GM23338 (cell line): Measurements from ENCODE around the gene APOL2. TPM values are rescaled to one million over a fixed set of nuclear protein-coding genes. Genes with fewer than 3 reads are reported as not detected.
"Not testable (repeated sequence)": the region's sequence is repeated elsewhere in the genome, so short reads cannot be mapped to it uniquely, and the experiment has no call there.

Experiments used
- ATAC-seq: fragments of 200-7000 bp; cut with Tn5 transposase; 3 replicates; pipeline ENCODE4 v1.9.1; 2020
- DNase-seq: peaks from one replicate; pipeline ENCODE4 v3.0.0-alpha.2; 2015; ENCODE audit warnings: low spot score
- H2AFZ ChIP-seq: fragments of 200-600 bp; sonication (generic); 2 replicates; pipeline ENCODE4 v1.8.0; 2016; ENCODE audit warnings: antibody characterized with exemption, mild to moderate bottlenecking, moderate library complexity
- H3F3A ChIP-seq: fragments of 200-600 bp; sonication (generic); replicated peaks from 2 replicates; pipeline ENCODE4 v1.8.0; 2017; ENCODE audit warnings: antibody characterized with exemption, mixed run types, low read depth
- H3K27ac ChIP-seq: fragments of 200-600 bp; sonication (generic); 2 replicates; pipeline ENCODE4 v1.6.1; 2016; ENCODE audit warnings: low read depth
- H3K27me3 ChIP-seq: fragments of 200-600 bp; sonication (generic); 2 replicates; pipeline ENCODE4 v1.8.0; 2016; ENCODE audit warnings: mild to moderate bottlenecking, mixed run types, moderate library complexity; ENCODE audit not compliant: insufficient read depth
- H3K36me3 ChIP-seq: fragments of 200-600 bp; sonication (generic); 2 replicates; pipeline ENCODE4 v1.8.0; 2016; ENCODE audit warnings: mild to moderate bottlenecking; ENCODE audit not compliant: insufficient read depth
- H3K4me1 ChIP-seq: fragments of 200-600 bp; sonication (generic); 2 replicates; pipeline ENCODE4 v1.8.0; 2016; ENCODE audit warnings: mild to moderate bottlenecking, moderate library complexity; ENCODE audit not compliant: insufficient read depth
- H3K4me2 ChIP-seq: fragments of 200-600 bp; sonication (generic); 2 replicates; pipeline ENCODE4 v1.7.1; 2017; ENCODE audit warnings: mixed run types
- H3K4me3 ChIP-seq: fragments of 200-600 bp; sonication (generic); 2 replicates; pipeline ENCODE4 v1.6.1; 2016; ENCODE audit warnings: mixed run types
- H3K79me2 ChIP-seq: fragments of 200-600 bp; sonication (generic); replicated peaks from 2 replicates; pipeline ENCODE4 v1.8.0; 2017; ENCODE audit warnings: mild to moderate bottlenecking; ENCODE audit not compliant: insufficient read depth
- H3K9me2 ChIP-seq: fragments of 200-600 bp; sonication (generic); 2 replicates; pipeline ENCODE4 v1.8.0; 2017; ENCODE audit not compliant: insufficient read depth
- H4K20me1 ChIP-seq: fragments of 200-600 bp; sonication (generic); replicated peaks from 2 replicates; pipeline ENCODE4 v1.8.0; 2017; ENCODE audit warnings: mild to moderate bottlenecking; ENCODE audit not compliant: insufficient read depth
- H3K27ac Mint-ChIP-seq: 2 replicates; pipeline ENCODE4 v1.8.0; 2020; ENCODE audit warnings: inconsistent platforms, mild to moderate bottlenecking, moderate library complexity, mixed read lengths
- H3K27me3 Mint-ChIP-seq: 3 replicates; pipeline ENCODE4 v1.8.0; 2022; ENCODE audit warnings: low read depth, mild to moderate bottlenecking, moderate library complexity, mixed read lengths, inconsistent platforms; ENCODE audit not compliant: insufficient read depth, poor library complexity
- H3K36me3 Mint-ChIP-seq: 3 replicates; pipeline ENCODE4 v1.8.0; 2021; ENCODE audit warnings: low read depth, mild to moderate bottlenecking, inconsistent platforms, moderate library complexity, mixed read lengths
- H3K4me1 Mint-ChIP-seq: 3 replicates; pipeline ENCODE4 v1.8.0; 2020; ENCODE audit warnings: mild to moderate bottlenecking, inconsistent platforms, mixed read lengths
- H3K4me3 Mint-ChIP-seq: 3 replicates; pipeline ENCODE4 v1.8.0; 2021; ENCODE audit warnings: moderate library complexity, mild to moderate bottlenecking, inconsistent platforms, mixed read lengths
- H3K9me3 Mint-ChIP-seq: 3 replicates; pipeline ENCODE4 v1.8.0; 2020; ENCODE audit warnings: moderate library complexity, mild to moderate bottlenecking, inconsistent platforms, mixed read lengths
- polyA plus RNA-seq: library from polyadenylated mRNA; unstranded; fragments of >200 nt; fragmentation: Nextera tagmentation; extraction: Ambion mirVana; gene quantifications from 2 replicates; pipeline ENCODE4 v1.2.1, GENCODE V29; 2016
- total RNA-seq: library from RNA; depleted of rRNA; stranded (reverse); fragments of >200 nt; shearing (Covaris generic); gene quantifications from 2 replicates; pipeline ENCODE4 v1.2.3, GENCODE V29; 2014
- TF ChIP-seq, protein P1 (sequence below): fragments of 250-450 bp; sonication (Bioruptor Pico); IDR thresholded peaks from 2 replicates; pipeline ENCODE4 v1.5.0; 2020; ENCODE audit warnings: mild to moderate bottlenecking, moderate library complexity
- TF ChIP-seq, protein P2 (sequence below): IDR thresholded peaks from one replicate; pipeline ENCODE4 v1.6.1; 2018; ENCODE audit warnings: antibody characterized with exemption; ENCODE audit not compliant: unreplicated experiment

The APOL2 gene
- total and polyA plus RNA-seq, 2 experiments from 2014 or later, result 5.5 to 10.4 TPM

DNA sequence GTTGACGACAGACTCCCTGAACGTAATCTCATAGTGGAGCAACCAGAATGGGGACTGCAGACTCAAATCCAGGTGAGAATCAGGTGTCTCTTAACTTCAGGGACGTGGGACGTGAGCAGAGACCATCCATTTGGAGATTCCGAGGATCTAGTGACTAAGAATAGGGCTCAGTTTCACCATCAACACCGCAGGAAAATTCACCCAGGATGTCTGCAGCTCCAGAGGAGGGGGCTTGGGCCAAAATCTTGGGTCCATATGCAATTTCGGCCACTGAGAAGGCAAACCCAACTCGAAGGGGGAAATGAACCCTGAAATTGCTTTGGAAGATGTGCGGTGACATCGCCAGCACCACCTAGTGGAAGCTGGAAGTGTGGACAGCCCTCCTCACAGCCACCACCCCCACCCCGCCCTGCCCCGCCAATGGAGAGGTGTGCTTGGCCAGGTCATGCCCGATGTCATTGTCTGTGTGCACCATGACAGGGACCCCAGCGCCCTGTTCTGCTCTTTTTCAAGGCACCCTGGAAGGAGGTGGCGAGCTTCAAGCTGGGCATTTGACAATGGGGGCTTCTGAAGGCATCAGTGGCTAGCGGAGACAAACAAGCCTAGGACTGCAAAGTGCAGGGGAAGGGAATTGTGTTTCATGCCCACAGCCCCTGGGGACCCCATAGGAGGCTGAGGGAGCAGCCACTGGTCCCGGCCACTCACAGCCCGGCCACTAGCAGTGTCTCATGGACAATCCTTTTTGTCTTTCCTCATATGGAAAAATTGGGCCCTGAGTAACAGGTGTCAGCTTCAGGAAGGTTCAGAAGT is 38.4 kb upstream of the APOL2 start (continued):
- TF ChIP-seq, protein P1, sequence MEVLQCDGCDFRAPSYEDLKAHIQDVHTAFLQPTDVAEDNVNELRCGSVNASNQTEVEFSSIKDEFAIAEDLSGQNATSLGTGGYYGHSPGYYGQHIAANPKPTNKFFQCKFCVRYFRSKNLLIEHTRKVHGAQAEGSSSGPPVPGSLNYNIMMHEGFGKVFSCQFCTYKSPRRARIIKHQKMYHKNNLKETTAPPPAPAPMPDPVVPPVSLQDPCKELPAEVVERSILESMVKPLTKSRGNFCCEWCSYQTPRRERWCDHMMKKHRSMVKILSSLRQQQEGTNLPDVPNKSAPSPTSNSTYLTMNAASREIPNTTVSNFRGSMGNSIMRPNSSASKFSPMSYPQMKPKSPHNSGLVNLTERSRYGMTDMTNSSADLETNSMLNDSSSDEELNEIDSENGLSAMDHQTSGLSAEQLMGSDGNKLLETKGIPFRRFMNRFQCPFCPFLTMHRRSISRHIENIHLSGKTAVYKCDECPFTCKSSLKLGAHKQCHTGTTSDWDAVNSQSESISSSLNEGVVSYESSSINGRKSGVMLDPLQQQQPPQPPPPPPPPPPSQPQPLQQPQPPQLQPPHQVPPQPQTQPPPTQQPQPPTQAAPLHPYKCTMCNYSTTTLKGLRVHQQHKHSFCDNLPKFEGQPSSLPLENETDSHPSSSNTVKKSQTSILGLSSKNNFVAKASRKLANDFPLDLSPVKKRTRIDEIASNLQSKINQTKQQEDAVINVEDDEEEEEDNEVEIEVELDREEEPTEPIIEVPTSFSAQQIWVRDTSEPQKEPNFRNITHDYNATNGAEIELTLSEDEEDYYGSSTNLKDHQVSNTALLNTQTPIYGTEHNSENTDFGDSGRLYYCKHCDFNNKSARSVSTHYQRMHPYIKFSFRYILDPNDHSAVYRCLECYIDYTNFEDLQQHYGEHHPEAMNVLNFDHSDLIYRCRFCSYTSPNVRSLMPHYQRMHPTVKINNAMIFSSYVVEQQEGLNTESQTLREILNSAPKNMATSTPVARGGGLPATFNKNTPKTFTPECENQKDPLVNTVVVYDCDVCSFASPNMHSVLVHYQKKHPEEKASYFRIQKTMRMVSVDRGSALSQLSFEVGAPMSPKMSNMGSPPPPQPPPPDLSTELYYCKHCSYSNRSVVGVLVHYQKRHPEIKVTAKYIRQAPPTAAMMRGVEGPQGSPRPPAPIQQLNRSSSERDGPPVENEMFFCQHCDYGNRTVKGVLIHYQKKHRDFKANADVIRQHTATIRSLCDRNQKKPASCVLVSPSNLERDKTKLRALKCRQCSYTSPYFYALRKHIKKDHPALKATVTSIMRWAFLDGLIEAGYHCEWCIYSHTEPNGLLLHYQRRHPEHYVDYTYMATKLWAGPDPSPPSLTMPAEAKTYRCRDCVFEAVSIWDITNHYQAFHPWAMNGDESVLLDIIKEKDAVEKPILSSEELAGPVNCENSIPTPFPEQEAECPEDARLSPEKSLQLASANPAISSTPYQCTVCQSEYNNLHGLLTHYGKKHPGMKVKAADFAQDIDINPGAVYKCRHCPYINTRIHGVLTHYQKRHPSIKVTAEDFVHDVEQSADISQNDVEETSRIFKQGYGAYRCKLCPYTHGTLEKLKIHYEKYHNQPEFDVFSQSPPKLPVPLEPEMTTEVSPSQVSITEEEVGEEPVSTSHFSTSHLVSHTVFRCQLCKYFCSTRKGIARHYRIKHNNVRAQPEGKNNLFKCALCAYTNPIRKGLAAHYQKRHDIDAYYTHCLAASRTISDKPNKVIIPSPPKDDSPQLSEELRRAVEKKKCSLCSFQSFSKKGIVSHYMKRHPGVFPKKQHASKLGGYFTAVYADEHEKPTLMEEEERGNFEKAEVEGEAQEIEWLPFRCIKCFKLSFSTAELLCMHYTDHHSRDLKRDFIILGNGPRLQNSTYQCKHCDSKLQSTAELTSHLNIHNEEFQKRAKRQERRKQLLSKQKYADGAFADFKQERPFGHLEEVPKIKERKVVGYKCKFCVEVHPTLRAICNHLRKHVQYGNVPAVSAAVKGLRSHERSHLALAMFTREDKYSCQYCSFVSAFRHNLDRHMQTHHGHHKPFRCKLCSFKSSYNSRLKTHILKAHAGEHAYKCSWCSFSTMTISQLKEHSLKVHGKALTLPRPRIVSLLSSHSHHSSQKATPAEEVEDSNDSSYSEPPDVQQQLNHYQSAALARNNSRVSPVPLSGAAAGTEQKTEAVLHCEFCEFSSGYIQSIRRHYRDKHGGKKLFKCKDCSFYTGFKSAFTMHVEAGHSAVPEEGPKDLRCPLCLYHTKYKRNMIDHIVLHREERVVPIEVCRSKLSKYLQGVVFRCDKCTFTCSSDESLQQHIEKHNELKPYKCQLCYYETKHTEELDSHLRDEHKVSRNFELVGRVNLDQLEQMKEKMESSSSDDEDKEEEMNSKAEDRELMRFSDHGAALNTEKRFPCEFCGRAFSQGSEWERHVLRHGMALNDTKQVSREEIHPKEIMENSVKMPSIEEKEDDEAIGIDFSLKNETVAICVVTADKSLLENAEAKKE (CRISPR knock-in tag), result no peak

DNA sequence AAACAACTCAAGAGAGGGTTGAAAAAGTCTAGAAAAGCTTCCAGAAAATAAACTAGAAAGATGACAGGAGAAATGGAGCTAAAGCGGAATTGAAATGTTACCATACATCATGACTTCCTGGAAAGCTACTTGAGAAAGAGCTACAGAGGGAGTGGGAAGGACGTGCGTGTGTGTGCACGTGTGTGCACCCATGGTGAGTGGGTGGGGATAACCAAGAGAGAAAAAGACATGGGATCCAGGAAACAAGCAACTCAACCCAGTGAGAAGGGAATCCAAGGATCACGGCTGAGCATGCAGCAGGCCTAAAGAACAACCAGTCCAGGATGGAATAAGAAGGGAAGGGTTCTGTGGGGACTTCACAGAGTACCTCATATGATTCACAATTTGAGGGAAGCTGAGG is 35.2 kb upstream of the APOL2 start:
- no peaks in the 10 kb centered on the region for H3K36me3 ChIP-seq
- DNase-seq (no peak), ATAC-seq (no peak)
- no peaks in the 10 kb centered on the region for H3K36me3 Mint-ChIP-seq
- H3K27ac ChIP-seq, result no peak overlapping the region
- H3K27ac Mint-ChIP-seq, result no peak overlapping the region
- no peak overlapping the region for H3K4me3 Mint-ChIP-seq
- peaks cover 8% of the 10 kb centered on the region for H3K4me1 Mint-ChIP-seq
- no peak overlapping the region for H2AFZ ChIP-seq
- H3K79me2 ChIP-seq, result no peaks in the 10 kb centered on the region
- 0 out of 2 replicates have a peak, but pooled peaks cover 3% of the 10 kb centered on the region for H3F3A ChIP-seq
- H3K4me1 ChIP-seq, result 0 out of 2 replicates have a peak, but pooled peaks cover 7% of the 10 kb centered on the region
- H3K9me3 Mint-ChIP-seq, result no peaks in the 10 kb centered on the region; the same call in 2 of the 3 replicates
- no peak overlapping the region for H3K4me2 ChIP-seq
- no peaks in the 10 kb centered on the region for H4K20me1 ChIP-seq
- no peaks in the 10 kb centered on the region for H3K9me2 ChIP-seq
- no peaks in the 10 kb centered on the region for H3K27me3 ChIP-seq
- TF ChIP-seq, protein P2, sequence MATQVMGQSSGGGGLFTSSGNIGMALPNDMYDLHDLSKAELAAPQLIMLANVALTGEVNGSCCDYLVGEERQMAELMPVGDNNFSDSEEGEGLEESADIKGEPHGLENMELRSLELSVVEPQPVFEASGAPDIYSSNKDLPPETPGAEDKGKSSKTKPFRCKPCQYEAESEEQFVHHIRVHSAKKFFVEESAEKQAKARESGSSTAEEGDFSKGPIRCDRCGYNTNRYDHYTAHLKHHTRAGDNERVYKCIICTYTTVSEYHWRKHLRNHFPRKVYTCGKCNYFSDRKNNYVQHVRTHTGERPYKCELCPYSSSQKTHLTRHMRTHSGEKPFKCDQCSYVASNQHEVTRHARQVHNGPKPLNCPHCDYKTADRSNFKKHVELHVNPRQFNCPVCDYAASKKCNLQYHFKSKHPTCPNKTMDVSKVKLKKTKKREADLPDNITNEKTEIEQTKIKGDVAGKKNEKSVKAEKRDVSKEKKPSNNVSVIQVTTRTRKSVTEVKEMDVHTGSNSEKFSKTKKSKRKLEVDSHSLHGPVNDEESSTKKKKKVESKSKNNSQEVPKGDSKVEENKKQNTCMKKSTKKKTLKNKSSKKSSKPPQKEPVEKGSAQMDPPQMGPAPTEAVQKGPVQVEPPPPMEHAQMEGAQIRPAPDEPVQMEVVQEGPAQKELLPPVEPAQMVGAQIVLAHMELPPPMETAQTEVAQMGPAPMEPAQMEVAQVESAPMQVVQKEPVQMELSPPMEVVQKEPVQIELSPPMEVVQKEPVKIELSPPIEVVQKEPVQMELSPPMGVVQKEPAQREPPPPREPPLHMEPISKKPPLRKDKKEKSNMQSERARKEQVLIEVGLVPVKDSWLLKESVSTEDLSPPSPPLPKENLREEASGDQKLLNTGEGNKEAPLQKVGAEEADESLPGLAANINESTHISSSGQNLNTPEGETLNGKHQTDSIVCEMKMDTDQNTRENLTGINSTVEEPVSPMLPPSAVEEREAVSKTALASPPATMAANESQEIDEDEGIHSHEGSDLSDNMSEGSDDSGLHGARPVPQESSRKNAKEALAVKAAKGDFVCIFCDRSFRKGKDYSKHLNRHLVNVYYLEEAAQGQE, result no peak
- no peak overlapping the region for H3K4me3 ChIP-seq
- peaks cover 3% of the 10 kb centered on the region for H3K27me3 Mint-ChIP-seq

DNA sequence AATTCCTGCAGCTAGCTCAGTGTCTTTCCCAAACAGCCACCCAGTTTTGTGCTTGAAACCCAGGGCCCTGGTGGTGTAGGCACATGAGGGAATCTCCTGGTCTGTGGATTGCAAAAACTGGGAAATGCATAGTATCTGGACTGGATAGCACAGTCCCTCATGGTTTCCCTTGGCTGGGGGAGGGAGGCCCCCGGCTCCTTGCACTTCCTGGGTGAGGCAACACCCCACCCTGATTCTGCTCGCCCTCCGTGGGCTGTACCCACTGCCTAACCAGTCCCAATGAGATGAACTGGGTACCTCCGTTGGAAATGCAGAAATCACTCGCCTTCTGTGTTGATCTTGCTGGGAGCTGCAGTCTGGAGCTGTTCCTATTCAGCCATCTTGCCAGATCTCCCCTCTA is 32.6 kb upstream of the APOL2 start:
- H3F3A ChIP-seq, H3K36me3 ChIP-seq, H3K27me3 ChIP-seq, H3K9me3 Mint-ChIP-seq, H3K4me1 ChIP-seq, ATAC-seq, H2AFZ ChIP-seq, H3K9me2 ChIP-seq, H3K4me2 ChIP-seq, H3K4me3 ChIP-seq, H3K36me3 Mint-ChIP-seq, H3K4me3 Mint-ChIP-seq, H3K27ac Mint-ChIP-seq, H3K27ac ChIP-seq, H3K4me1 Mint-ChIP-seq, DNase-seq, H3K79me2 ChIP-seq, H3K27me3 Mint-ChIP-seq, H4K20me1 ChIP-seq: not testable (repeated sequence)

DNA sequence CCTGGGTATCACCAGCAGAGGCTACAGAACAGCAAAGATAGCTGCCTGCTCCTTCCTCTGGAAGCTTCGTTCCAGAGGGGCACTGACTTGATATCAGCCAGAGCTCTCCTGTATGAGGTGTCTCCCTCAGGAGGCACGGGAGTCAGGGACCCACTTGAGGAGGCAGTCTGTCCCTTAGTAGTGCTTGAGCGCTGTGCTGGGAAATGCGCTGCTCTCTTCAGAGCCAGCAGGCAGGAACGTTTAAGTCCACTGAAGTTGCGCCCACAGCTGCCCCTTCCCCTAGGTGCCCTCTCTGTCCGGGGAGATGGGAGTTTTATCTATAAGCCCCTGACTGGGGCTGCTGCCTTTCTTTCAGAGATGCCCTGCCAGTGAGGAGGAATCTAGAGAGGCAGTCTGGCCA is 31.9 kb upstream of the APOL2 start:
- H3K4me3 Mint-ChIP-seq, H3K79me2 ChIP-seq, H3K27me3 Mint-ChIP-seq, H4K20me1 ChIP-seq, H3K27ac Mint-ChIP-seq, H3K4me2 ChIP-seq, H3K27me3 ChIP-seq, H2AFZ ChIP-seq, H3K9me2 ChIP-seq, H3K36me3 Mint-ChIP-seq, H3K4me1 Mint-ChIP-seq, H3K4me3 ChIP-seq, ATAC-seq, DNase-seq, H3K36me3 ChIP-seq, H3K27ac ChIP-seq, H3K4me1 ChIP-seq, H3K9me3 Mint-ChIP-seq, H3F3A ChIP-seq: not testable (repeated sequence)
